H9 (cell line): ENCODE measurements around the gene INTS1. TPM values are rescaled to one million over a fixed set of nuclear protein-coding genes. Genes with fewer than 3 reads are reported as not detected.

Experiments used
- DNase-seq: peaks from one replicate; pipeline ENCODE4 v3.0.0-alpha.2; 2017
- H2AFZ ChIP-seq: one replicate; pipeline ENCODE4 v1.6.1; 2013; ENCODE audit warnings: mild to moderate bottlenecking, low read length, control low read depth, moderate library complexity
- H2AK5ac ChIP-seq: 2 replicates; pipeline ENCODE4 v1.6.1; 2013; ENCODE audit warnings: low read length, control low read depth, mixed read lengths; ENCODE audit not compliant: insufficient read length
- H2BK120ac ChIP-seq: one replicate; pipeline ENCODE4 v1.6.1; 2013; ENCODE audit warnings: low read depth, mild to moderate bottlenecking, low read length, control low read depth, inconsistent platforms; ENCODE audit not compliant: poor library complexity, severe bottlenecking
- H2BK12ac ChIP-seq: 2 replicates; pipeline ENCODE4 v1.6.1; 2013; ENCODE audit warnings: low read length, control low read depth, mixed read lengths, low read depth; ENCODE audit not compliant: insufficient read length
- H2BK15ac ChIP-seq: 2 replicates; pipeline ENCODE4 v1.6.1; 2013; ENCODE audit warnings: low read depth, low read length, control low read depth
- H2BK20ac ChIP-seq: one replicate; pipeline ENCODE4 v1.6.1; 2013; ENCODE audit warnings: low read depth, mild to moderate bottlenecking, low read length, control low read depth, inconsistent platforms; ENCODE audit not compliant: poor library complexity, severe bottlenecking
- H2BK5ac ChIP-seq: 2 replicates; pipeline ENCODE4 v1.6.1; 2013; ENCODE audit warnings: low read length, control low read depth, mixed read lengths; ENCODE audit not compliant: insufficient read length
- H3K14ac ChIP-seq: 2 replicates; pipeline ENCODE4 v1.6.1; 2013; ENCODE audit warnings: low read length, control low read depth; ENCODE audit not compliant: insufficient read depth
- H3K18ac ChIP-seq: 2 replicates; pipeline ENCODE4 v1.6.1; 2013; ENCODE audit warnings: low read depth, mild to moderate bottlenecking, mixed read lengths, low read length, control low read depth; ENCODE audit not compliant: insufficient read length
- H3K23ac ChIP-seq: 2 replicates; pipeline ENCODE4 v1.6.1; 2013; ENCODE audit warnings: low read length, control low read depth, mixed read lengths, low read depth; ENCODE audit not compliant: insufficient read length
- H3K23me2 ChIP-seq: 2 replicates; pipeline ENCODE4 v1.6.1; 2013; ENCODE audit warnings: low read depth, mild to moderate bottlenecking, mixed read lengths, low read length, control low read depth; ENCODE audit not compliant: insufficient read length, poor library complexity, severe bottlenecking
- H3K27ac ChIP-seq: 2 replicates; pipeline ENCODE4 v1.5.1; 2013; ENCODE audit warnings: low read length, control low read depth, mixed read lengths, low read depth; ENCODE audit not compliant: insufficient read length
- H3K27me3 ChIP-seq: 2 replicates; pipeline ENCODE4 v1.6.1; 2013; ENCODE audit warnings: low read length, control low read depth, inconsistent platforms; ENCODE audit not compliant: insufficient read depth
- H3K4ac ChIP-seq: 2 replicates; pipeline ENCODE4 v1.6.1; 2013; ENCODE audit warnings: low read depth, mild to moderate bottlenecking, control low read depth, inconsistent platforms, low read length, moderate library complexity
- H3K4me1 ChIP-seq: 2 replicates; pipeline ENCODE4 v1.6.1; 2013; ENCODE audit warnings: low read length, control low read depth, inconsistent platforms; ENCODE audit not compliant: insufficient read depth
- H3K4me2 ChIP-seq: 2 replicates; pipeline ENCODE4 v1.6.1; 2013; ENCODE audit warnings: low read length, control low read depth, mixed read lengths; ENCODE audit not compliant: insufficient read length, insufficient read depth
- H3K56ac ChIP-seq: 2 replicates; pipeline ENCODE4 v1.6.1; 2013; ENCODE audit warnings: low read depth, mild to moderate bottlenecking, mixed read lengths, low read length, control low read depth; ENCODE audit not compliant: insufficient read length
- H3K79me1 ChIP-seq: 2 replicates; pipeline ENCODE4 v1.6.1; 2013; ENCODE audit warnings: low read depth, mild to moderate bottlenecking, moderate library complexity, low read length, control low read depth, inconsistent platforms; ENCODE audit not compliant: insufficient read depth, poor library complexity, severe bottlenecking
- H3K79me2 ChIP-seq: 2 replicates; pipeline ENCODE4 v1.6.1; 2013; ENCODE audit warnings: low read length, control low read depth, inconsistent platforms; ENCODE audit not compliant: insufficient read depth
- H3K9ac ChIP-seq: 2 replicates; pipeline ENCODE4 v1.6.1; 2013; ENCODE audit warnings: low read length, control low read depth, mixed read lengths; ENCODE audit not compliant: insufficient read length; ENCODE audit errors: extremely low read depth
- H3K9me3 ChIP-seq: one replicate; pipeline ENCODE4 v1.6.1; 2013; ENCODE audit warnings: low read depth, low read length, inconsistent platforms; ENCODE audit not compliant: control insufficient read depth
- H3T11ph ChIP-seq: one replicate; pipeline ENCODE4 v1.6.1; 2013; ENCODE audit warnings: mild to moderate bottlenecking, low read length, control low read depth, inconsistent platforms
- H4K20me1 ChIP-seq: one replicate; pipeline ENCODE4 v1.6.1; 2013; ENCODE audit not compliant: control insufficient read depth, insufficient read length, insufficient read depth
- H4K5ac ChIP-seq: 2 replicates; pipeline ENCODE4 v1.6.1; 2013; ENCODE audit warnings: low read depth, mild to moderate bottlenecking, mixed read lengths, low read length, control low read depth; ENCODE audit not compliant: insufficient read length
- H4K8ac ChIP-seq: replicated peaks from 2 replicates; pipeline ENCODE4 v1.6.1; 2013; ENCODE audit warnings: low read length, control low read depth, mixed read lengths, low read depth; ENCODE audit not compliant: insufficient read length
- H4K91ac ChIP-seq: 2 replicates; pipeline ENCODE4 v1.6.1; 2013; ENCODE audit warnings: low read depth, mild to moderate bottlenecking, moderate library complexity, mixed read lengths, low read length, control low read depth; ENCODE audit not compliant: insufficient read length
- H3K27ac Mint-ChIP-seq, 3 experiments: 2 replicates in 2 of 3; 3 replicates in 1 of 3; pipeline ENCODE4 v1.8.0; 2020 to 2021; ENCODE audit warnings: mixed read lengths in 3 of 3, mild to moderate bottlenecking in 1 of 3, moderate library complexity in 1 of 3
- H3K27me3 Mint-ChIP-seq: 2 replicates; pipeline ENCODE4 v1.8.0; 2021; ENCODE audit warnings: low read depth, mild to moderate bottlenecking, moderate library complexity, mixed read lengths
- H3K36me3 Mint-ChIP-seq, 3 experiments: 2 replicates in 2 of 3; 3 replicates in 1 of 3; pipeline ENCODE4 v1.8.0; 2020 to 2021; ENCODE audit warnings: low read depth in 3 of 3, mixed read lengths in 3 of 3; ENCODE audit not compliant: insufficient read depth in 1 of 3
- H3K4me1 Mint-ChIP-seq, 2 experiments: 2 replicates each; pipeline ENCODE4 v1.8.0; 2020; ENCODE audit warnings: mixed read lengths in 2 of 2
- H3K4me3 Mint-ChIP-seq, 2 experiments: 2 replicates in 1 of 2; 3 replicates in 1 of 2; pipeline ENCODE4 v1.8.0; 2020 to 2021; ENCODE audit warnings: mild to moderate bottlenecking in 2 of 2, mixed read lengths in 2 of 2, moderate library complexity in 1 of 2
- H3K9me3 Mint-ChIP-seq, 2 experiments: 2 replicates in 1 of 2; 3 replicates in 1 of 2; pipeline ENCODE4 v1.8.0; 2020; ENCODE audit warnings: mild to moderate bottlenecking in 2 of 2, mixed read lengths in 2 of 2, moderate library complexity in 1 of 2
- WGBS: extraction: QIAGEN DNeasy Blood & Tissue Kit; methylation state at CpG from one replicate; pipeline ENCODE4 v1.1.7; 2013; ENCODE audit warnings: missing lambda C conversion rate, low lambda C conversion rate, mixed read lengths; ENCODE audit not compliant: insufficient read length; ENCODE audit errors: extremely low coverage; 5-methylcytosine and 5-hydroxymethylcytosine counted together
- total RNA-seq: library from RNA; stranded (reverse); gene quantifications from 2 replicates; pipeline ENCODE4 v1.2.1, GENCODE V29; 2021
- TF ChIP-seq, protein P1 (sequence below): fragments of 200-600 bp; sonication (generic); conservative IDR thresholded peaks from 3 replicates; pipeline ENCODE4 v1.8.0; 2021; ENCODE audit warnings: antibody characterized with exemption, mild to moderate bottlenecking

Gene INTS1
- total RNA-seq, 1 experiment from 2014 or later: 133 TPM

DNA sequence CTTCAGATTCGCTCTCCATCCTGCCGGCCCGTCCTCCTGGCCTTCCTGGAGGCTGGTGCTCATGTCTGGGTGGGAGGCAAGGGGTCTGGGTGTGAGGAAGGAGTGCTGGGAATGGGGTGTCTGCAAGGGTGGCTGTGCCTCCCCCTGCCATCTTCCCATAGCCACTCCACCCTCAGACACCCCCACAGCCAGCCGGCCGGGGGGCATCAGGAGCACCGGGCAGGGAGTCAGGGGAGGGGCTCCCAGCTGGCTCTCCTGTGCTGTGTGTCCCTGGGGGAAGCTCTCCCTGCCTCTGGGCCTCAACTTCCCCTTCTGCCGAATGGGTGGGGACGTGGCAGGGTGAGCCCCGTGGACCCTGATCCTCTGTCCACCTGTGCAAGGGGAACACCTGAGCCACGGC is 63.6 kb downstream of the INTS1 start:
- Histone ChIP-seq H4K8ac (no peak overlapping the region), H3K23me2 (no peaks in the 10 kb centered on the region), H2AFZ (no peak overlapping the region), H2AK5ac (no peak overlapping the region), H2BK15ac (no peak overlapping the region), H3K9ac (no peak overlapping the region), H3K4me2 (no peak overlapping the region), H2BK12ac (no peak overlapping the region), H3K79me1 (no peaks in the 10 kb centered on the region), H4K20me1 (no peaks in the 10 kb centered on the region), H3K27me3 (no peaks in the 10 kb centered on the region), H3K9me3 (no peaks in the 10 kb centered on the region), H3T11ph (no peak overlapping the region), H3K4me1 (no peaks in the 10 kb centered on the region), H3K27ac (no peak overlapping the region), H2BK20ac (no peak overlapping the region), H3K79me2 (no peaks in the 10 kb centered on the region), H4K5ac (no peak overlapping the region), H4K91ac (no peak overlapping the region), H3K18ac (no peak overlapping the region), H2BK5ac (no peak overlapping the region), H3K56ac (no peak overlapping the region), H3K14ac (no peak overlapping the region), H2BK120ac (no peak overlapping the region), H3K23ac (no peak overlapping the region), H3K4ac (no peak overlapping the region)
- H3K4me1 Mint-ChIP-seq: peaks cover 3% of the 10 kb centered on the region in 2 experiments; a peak in 1 of 4 replicates
- no peaks in the 10 kb centered on the region for H3K27me3 Mint-ChIP-seq
- H3K36me3 Mint-ChIP-seq: no peaks in the 10 kb centered on the region
- H3K4me3 Mint-ChIP-seq: no peak overlapping the region
- no CpG with 5 or more reads among the region's 10 CpGs for WGBS
- H3K9me3 Mint-ChIP-seq: no peaks in the 10 kb centered on the region
- H3K27ac Mint-ChIP-seq: no peak overlapping the region
- TF ChIP-seq, protein P1, sequence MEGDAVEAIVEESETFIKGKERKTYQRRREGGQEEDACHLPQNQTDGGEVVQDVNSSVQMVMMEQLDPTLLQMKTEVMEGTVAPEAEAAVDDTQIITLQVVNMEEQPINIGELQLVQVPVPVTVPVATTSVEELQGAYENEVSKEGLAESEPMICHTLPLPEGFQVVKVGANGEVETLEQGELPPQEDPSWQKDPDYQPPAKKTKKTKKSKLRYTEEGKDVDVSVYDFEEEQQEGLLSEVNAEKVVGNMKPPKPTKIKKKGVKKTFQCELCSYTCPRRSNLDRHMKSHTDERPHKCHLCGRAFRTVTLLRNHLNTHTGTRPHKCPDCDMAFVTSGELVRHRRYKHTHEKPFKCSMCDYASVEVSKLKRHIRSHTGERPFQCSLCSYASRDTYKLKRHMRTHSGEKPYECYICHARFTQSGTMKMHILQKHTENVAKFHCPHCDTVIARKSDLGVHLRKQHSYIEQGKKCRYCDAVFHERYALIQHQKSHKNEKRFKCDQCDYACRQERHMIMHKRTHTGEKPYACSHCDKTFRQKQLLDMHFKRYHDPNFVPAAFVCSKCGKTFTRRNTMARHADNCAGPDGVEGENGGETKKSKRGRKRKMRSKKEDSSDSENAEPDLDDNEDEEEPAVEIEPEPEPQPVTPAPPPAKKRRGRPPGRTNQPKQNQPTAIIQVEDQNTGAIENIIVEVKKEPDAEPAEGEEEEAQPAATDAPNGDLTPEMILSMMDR: no peak
- DNase-seq: no peak
